GM18870 (cell line): ENCODE measurements around the gene CD96.
"Not testable (repeated sequence)": the region's sequence is repeated elsewhere in the genome, so short reads cannot be mapped to it uniquely, and the experiment has no call there.

ENCODE experiments used
- ATAC-seq: cut with Tn5 transposase; IDR thresholded peaks from one replicate; pipeline ENCODE4 v1.9.1; 2021; ENCODE audit warnings: moderate library complexity; ENCODE audit not compliant: unreplicated experiment

The CD96 gene

GRCh38 chr3:111668888-111669488 is 127.0 kb downstream of the CD96 start:
- no peak for ATAC-seq

DNA sequence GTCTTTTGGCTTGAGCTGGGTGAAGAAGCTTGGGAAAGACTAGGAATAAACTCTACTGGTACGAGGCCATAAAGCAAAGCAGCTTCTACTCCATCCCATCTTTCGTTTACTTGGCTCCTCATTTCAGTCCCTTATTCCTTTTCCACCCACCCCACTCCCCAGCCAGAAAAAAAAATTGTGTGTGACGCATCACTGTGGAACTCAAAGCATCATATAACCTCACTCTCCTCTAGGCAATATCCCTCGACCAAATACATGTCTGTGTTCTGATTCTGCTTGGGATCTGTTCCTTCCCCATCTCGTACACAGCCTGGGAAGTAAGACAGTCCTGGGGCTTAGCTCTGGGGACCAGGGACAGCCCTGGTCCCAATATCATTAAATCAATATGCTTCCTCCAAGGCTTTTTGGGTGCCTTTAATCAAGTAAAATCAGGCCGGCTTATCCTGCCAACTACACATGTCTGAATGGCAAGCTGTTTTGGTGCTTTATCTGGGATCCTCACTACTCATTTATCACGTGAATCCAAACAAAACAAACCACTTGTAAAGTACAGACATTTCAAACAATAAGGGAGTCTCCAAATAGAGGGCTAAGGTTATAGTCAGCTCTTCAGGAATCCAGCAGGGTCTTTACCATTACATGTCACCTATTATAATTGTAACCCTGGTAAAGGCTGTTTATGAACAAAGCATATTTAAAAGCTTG is 128.1 kb downstream of the CD96 start:
- no peak for ATAC-seq

DNA sequence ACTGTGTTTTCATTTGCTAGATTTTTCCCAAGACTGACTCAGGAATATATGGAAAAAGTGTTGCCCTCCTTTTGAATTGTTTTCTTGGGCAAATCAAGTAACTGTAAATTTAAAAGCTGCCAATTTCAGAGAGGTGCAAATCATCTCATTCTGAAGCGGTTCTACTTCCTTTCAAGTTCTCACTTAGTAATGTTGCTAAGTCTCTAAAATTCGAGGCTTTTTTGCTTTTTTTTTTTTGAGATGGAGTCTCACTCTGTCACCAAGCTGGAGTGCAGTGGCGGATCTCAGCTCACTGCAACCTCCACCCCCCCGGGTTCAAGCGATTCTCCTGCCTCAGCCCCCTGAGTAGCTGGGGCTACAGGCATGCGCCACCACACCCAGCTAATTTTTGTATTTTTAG is 130.5 kb downstream of the CD96 start:
- not testable (repeated sequence) for ATAC-seq

DNA sequence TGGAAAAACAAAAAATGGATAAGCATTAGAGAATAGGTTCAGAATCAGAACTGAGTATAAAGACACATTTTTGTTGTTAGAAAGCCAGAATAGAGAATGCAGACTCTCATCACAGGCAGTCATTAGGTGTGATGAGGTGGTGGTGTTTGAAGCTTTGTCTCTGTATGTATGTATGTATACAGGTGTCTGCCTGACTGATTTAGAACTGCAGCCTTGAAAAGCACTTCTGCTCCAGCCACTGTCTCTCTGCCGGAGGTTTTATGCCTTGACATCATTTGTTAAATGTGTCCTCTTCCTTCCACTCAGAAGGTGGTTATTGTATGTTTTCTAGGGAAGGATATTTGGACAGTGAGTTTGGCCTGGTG is 133.8 kb downstream of the CD96 start:
- ATAC-seq, result no peak

DNA sequence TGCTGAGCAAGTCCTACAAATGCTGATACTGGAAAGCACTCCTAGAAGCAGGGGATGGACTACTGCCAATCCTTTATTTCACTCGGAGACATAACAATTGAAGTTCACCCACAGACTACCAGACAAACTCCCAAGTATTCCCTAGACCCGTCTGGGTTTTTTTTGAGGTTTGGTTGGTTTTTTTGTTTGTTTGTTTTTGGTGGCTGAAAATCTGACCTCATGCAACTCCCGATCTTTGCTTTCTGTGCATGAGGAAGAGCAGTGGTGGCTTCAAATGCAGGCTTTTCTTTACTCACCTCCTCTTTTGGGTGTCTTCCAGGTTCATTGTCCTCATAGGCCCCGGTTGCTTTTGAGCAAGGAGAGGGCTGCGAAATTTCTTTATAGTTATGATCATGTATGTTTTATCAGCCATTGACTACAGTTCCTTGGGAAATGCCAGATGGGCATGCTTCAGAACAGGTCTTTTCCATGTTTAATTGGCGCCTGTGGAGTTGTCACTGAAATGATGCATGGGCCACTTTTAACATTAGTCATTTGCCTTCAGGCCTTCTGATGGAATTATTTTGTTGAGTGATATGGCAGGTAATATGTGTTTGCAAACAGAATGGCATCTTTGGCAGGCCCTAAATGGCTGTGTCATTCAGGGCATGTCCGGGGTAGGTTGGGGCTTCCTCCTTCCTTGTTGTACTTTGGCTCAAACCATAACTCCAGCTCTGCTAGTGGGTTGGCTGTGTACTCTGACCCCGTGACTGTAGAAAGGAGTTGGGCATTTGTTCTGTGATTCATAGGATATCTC is 134.4 kb downstream of the CD96 start:
- ATAC-seq, result peak; percentile 24

DNA sequence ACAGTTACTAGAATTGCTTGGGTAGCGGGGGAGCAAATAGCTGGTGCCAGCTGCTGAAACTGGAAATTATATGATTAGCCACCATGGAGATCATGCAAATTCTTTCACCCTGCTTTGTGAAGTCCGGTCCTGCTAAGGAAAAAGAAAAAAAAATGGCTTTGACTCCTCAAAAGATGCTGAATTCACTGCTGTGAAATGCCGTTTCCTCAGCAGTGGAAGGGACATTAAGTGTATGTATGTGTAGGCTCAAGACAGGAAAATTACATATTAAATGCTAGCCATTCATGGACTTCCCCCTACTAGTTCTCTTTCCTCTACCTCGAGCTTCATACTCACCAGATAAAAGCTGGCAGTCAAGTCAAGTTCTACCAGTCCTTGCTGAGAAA is 135.0 kb downstream of the CD96 start:
- ATAC-seq, result no peak

- ATAC-seq, result peak; percentile 47
These were observed 139.8 kb downstream of the CD96 start for GRCh38 chr3:111681661-111682426.

DNA sequence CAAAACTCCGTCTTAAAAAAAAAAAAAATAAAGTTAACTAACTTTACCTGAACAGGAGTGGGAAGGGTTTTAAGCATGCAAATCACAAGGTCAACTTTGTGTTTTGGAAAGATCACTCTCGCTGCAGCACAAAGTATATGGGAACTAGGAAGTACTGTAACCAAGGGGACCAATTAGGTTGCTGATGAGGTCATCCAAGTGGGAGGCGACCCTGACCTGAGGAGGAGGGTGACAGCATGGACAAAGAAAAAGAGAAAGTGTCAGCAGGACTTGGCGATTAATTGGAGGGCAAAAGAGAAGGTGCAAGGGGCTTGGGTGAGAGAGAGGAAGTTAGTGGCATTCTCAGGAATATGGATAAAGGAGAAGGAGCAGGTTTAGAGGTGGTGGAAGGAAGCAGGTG is 142.6 kb downstream of the CD96 start:
- ATAC-seq, result no peak

GRCh38 chr3:111688190-111688800 is 146.3 kb downstream of the CD96 start:
- no peak for ATAC-seq

- peak; percentile 93 for ATAC-seq
These were observed 148.2 kb downstream of the CD96 start for GRCh38 chr3:111690242-111690641.

DNA sequence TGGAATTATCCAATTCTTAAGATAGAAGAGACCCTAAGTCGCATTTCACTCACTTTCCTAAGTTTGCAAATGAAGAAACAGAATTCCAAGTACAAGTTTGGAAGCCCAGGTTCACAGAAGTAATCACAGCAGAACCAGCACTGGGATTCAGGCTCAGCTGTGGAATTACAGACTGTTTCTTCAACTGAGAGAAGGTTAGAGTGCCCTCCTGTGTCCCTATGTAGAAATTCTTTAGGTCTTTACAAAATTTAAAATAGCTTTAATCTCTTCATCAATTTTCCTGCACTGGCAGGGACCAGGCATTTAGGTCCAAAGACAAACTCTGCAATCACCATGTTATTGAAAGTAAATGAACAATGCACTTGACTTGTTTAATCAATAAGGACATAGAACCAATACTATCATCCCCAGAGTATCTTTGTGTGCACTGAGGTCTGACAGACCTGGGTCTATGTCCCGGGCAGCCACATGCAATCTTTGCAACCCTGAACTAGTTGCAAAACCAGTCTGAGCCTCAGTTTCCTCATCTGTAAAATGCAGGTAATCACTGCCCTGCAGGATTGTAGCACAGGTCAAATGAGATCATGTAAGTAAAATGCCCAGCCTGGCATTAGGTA is 149.4 kb downstream of the CD96 start:
- ATAC-seq, result no peak

GRCh38 chr3:111692593-111693552 is 150.9 kb downstream of the CD96 start:
- peak; percentile 34 for ATAC-seq

DNA sequence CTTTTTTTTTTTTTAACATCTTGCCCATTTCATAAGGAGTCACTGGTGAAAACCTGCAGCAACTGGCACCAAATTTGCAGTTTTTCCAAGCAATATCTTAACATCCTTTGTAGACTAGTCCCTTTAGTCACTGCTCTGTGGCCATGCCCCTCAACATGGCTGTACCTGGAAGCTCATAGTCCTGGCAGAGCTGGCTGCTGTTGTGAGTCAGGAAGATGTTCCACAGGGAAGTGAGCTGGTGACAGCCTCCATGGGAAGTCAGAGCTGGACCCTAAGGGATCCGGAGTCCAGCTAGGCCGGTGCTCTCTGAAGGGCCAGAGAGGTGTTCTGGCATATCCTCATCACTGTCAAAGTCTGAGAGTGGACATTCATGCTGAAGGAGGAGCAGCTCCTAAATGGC is 152.5 kb downstream of the CD96 start:
- no peak for ATAC-seq

- ATAC-seq, result no peak
These were observed 153.7 kb downstream of the CD96 start for GRCh38 chr3:111695636-111696117.

GRCh38 chr3:111700054-111700453 is 158.1 kb downstream of the CD96 start:
- peak; percentile 77 for ATAC-seq

- no peak for ATAC-seq
These were observed 159.4 kb downstream of the CD96 start for GRCh38 chr3:111701292-111701906.
